Measurements from ENCODE around the gene NRM.
"Not testable (repeated sequence)": the region's sequence is repeated elsewhere in the genome, so short reads cannot be mapped to it uniquely, and the experiment has no call there.

NRM gene

GRCh38 chr6:30681766-30682142, 9.0 kb downstream of the NRM start:
- H3K4me1 ChIP-seq (ENCODE audit: control insufficient read depth, insufficient read depth, low read length) = peaks cover 47% of the 10 kb centered on the region
- no peak overlapping the region for H3K4me3 ChIP-seq (ENCODE audit: insufficient read depth, low read depth, low read length)
- peaks cover 3% of the 10 kb centered on the region for H3K36me3 ChIP-seq (ENCODE audit: control insufficient read depth, insufficient read depth, low read length)
- WGBS, 2 experiments = 81 to 88% methylated on average over 4 of the region's 4 CpGs
- H3K27ac ChIP-seq (ENCODE audit: insufficient read depth, low read depth, low read length, poor library complexity, severe bottlenecking) = no peak overlapping the region
- H3K27me3 ChIP-seq (ENCODE audit: control insufficient read depth, insufficient read depth, low read length, poor library complexity, severe bottlenecking) = no peaks in the 10 kb centered on the region
- no peaks in the 10 kb centered on the region for H3K9me3 ChIP-seq (ENCODE audit: control insufficient read depth, low read length)

DNA sequence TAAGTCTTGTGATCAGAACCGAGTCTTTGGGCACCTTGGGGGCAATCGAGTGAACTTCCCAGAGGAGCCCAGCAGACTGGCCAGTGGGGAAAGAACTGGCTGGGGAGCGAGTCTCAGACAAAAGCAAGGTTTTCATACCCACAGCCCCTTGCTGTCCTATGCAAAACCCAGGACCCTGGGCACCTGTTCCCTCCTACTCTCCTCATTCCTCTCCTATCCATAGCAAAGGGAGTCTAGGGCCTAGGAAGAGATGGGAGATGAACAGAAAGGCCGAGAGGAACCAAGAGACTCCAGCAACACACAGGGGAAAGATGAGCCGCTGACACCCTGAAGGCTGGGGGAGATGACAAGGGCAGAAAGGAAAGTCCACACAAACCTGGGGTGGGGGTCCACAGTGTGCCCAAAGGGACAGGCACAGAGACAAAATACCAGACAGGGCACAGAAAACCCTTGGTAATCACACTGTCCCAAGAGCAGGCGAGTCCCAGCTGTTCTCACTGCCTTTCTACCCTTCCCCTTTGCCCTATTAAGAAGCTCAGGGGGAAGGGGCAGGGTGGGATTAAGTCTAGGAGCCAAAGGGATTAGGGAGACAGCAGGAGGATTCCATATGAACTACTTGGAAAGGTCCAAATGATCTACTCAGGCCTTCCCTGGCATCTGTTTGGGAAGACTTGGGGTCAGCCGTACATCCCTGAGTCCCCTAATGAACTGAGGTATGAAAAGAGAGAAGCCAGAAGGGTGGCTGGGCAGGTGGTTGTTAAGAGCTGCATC, 10.8 kb downstream of the NRM start:
- Histone ChIP-seq H3K4me3 (ENCODE audit: insufficient read depth, low read depth, low read length) (peak overlapping the region; percentile 9), H3K9me3 (ENCODE audit: control insufficient read depth, low read length) (no peaks in the 10 kb centered on the region), H3K36me3 (ENCODE audit: control insufficient read depth, insufficient read depth, low read length) (peaks cover 8% of the 10 kb centered on the region), H3K27me3 (ENCODE audit: control insufficient read depth, insufficient read depth, low read length, poor library complexity, severe bottlenecking) (no peaks in the 10 kb centered on the region), H3K27ac (ENCODE audit: insufficient read depth, low read depth, low read length, poor library complexity, severe bottlenecking) (peak overlapping the region; percentile 2), H3K4me1 (ENCODE audit: control insufficient read depth, insufficient read depth, low read length) (peaks cover 41% of the 10 kb centered on the region)
- 69 to 75% methylated on average over 7 of the region's 7 CpGs for WGBS, 2 experiments

DNA sequence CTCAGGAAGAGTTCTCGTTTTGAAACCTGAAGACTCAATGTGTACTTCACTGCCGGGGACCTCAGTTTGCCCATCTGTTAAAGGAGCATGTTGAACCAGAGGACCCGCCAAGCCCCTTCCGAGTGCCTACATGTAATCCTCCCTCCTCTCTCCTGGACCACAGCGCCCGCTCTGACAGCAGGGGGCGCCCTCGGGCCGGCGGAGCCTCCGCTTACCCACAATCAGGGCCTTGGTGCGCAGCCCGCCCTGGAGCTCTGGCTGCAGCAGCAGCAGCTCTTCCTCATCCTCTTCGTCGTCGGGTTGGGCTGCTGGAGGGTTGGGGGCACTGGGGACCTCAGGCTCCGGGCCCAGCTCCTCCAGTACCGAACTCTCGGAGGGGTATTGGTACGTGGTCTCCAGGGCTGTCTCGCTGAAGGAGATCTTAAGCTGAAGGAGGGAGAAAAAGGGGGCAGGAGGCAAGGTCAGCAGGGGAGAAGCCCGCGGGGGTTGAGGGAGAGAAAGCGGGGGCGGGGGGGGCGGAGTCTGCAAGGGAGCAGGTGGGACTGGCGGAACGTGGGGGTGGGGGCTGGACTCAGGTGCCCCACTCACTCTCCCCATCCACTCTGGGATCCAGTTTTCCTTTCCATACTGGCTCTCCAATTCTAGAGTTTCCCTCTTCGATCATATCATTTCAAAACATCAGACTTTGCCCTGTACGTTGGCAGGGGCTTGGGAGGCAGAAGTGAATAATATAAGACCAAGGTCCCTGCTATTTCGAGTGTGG, 11.6 kb downstream of the NRM start:
- peaks cover 8% of the 10 kb centered on the region for H3K36me3 ChIP-seq (ENCODE audit: control insufficient read depth, insufficient read depth, low read length)
- no peaks in the 10 kb centered on the region for H3K27me3 ChIP-seq (ENCODE audit: control insufficient read depth, insufficient read depth, low read length, poor library complexity, severe bottlenecking)
- no peak overlapping the region for H3K27ac ChIP-seq (ENCODE audit: insufficient read depth, low read depth, low read length, poor library complexity, severe bottlenecking)

DNA sequence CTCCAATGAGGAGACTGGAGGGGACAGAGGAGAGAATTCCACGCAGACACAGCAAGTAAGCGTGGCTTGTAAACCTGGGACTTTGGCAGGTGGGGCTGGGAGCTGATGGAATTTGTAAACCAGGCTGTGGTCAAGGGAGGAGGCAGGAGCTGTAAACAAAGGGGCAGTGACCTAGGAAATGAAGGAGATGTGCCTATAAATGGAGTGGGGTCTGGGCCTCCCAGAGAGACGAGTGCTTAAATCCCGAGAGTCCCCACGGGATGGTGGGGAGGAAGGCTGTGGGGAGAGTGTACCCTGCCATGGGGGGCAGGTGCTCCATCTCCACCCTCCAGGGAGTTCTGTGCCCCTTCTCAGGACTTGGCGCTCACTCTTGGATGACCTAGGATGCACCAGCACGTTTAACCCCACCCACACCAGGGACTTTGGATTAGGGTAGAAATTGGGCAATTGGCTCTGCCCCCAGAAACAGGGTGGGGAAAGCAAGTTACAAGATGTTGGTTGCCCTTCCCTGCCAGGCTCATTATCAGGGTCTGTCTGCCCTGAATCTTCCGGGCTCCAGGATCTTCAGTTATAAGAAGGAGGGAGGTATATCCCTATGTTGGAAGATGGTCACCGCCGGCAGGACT, 14.0 kb downstream of the NRM start:
- H3K9me3 ChIP-seq (ENCODE audit: control insufficient read depth, low read length) = no peaks in the 10 kb centered on the region
- H3K27ac ChIP-seq (ENCODE audit: insufficient read depth, low read depth, low read length, poor library complexity, severe bottlenecking) = no peak overlapping the region
- H3K4me1 ChIP-seq (ENCODE audit: control insufficient read depth, insufficient read depth, low read length) = peaks cover 16% of the 10 kb centered on the region
- WGBS, 2 experiments = 91 to 92% methylated on average over 8 to 10 of the region's 10 CpGs
- no peaks in the 10 kb centered on the region for H3K27me3 ChIP-seq (ENCODE audit: control insufficient read depth, insufficient read depth, low read length, poor library complexity, severe bottlenecking)
- H3K36me3 ChIP-seq (ENCODE audit: control insufficient read depth, insufficient read depth, low read length) = peaks cover 8% of the 10 kb centered on the region
- no peak overlapping the region for H3K4me3 ChIP-seq (ENCODE audit: insufficient read depth, low read depth, low read length)

More for the DNA sequence above, 11.6 kb downstream of the NRM start:
- Histone ChIP-seq H3K4me1 (ENCODE audit: control insufficient read depth, insufficient read depth, low read length) (peaks cover 34% of the 10 kb centered on the region), H3K4me3 (ENCODE audit: insufficient read depth, low read depth, low read length) (no peak overlapping the region), H3K9me3 (ENCODE audit: control insufficient read depth, low read length) (no peaks in the 10 kb centered on the region)
- WGBS, 2 experiments = 16 to 18% methylated on average over 31 of the region's 31 CpGs

DNA sequence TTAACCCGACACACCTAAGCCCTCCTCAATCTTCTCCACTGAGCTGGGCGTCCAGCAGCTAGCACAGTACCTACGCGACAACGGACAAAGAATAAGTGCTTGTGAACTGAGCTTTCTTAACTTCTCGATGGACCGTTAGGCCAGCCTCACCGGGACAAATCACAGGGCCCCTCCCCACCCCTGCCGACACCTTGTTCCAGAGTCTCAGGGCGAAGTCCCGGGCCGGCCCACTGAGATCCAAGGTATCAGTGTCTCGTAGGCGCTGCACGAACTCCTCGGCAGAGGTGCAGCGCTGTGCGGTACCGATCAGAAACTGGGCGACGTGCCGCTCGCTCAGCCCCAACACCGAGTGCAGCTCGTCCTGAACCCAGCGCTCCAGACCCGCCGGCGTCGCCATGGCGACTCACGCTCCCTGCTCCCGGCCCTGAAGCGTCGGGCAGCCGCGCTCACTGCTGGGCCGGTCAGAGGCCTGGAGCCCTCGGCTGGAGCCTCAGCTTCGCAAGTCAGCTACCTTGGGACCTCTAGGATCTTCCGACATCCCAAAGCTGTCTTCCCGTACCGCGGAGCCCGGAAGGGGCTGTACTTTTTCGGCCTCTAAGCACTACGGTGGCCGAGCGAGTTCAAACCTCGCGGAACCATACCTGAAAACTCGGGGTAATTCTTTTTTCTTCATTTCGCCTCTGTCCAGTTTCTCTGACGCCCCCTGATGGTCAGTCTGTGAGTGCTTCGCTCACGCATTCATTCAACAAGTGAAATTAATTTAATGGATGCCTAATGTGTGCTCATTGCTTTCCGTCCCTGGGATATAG, 18.1 kb downstream of the NRM start, which contains the start of gene DHX16:
TSS of gene DHX16 (minus strand) at position 562 of the 809 bp plus-strand sequence. CDS start at position 397, 165 bp downstream.
- 1% methylated on average over 57 of the region's 57 CpGs for WGBS, 2 experiments
- H3K4me1 ChIP-seq (ENCODE audit: control insufficient read depth, insufficient read depth, low read length) = peaks cover 7% of the 10 kb centered on the region
- H3K36me3 ChIP-seq (ENCODE audit: control insufficient read depth, insufficient read depth, low read length) = peaks cover 16% of the 10 kb centered on the region
- peak within 1 kb of the TSS; percentile 57 for H3K27ac ChIP-seq (ENCODE audit: insufficient read depth, low read depth, low read length, poor library complexity, severe bottlenecking)
- peak within 1 kb of the TSS; percentile 99 for H3K4me3 ChIP-seq (ENCODE audit: insufficient read depth, low read depth, low read length)
- no peaks in the 10 kb centered on the region for H3K9me3 ChIP-seq (ENCODE audit: control insufficient read depth, low read length)
- no peaks in the 10 kb centered on the region for H3K27me3 ChIP-seq (ENCODE audit: control insufficient read depth, insufficient read depth, low read length, poor library complexity, severe bottlenecking)

- H3K27me3 ChIP-seq (ENCODE audit: control insufficient read depth, insufficient read depth, low read length, poor library complexity, severe bottlenecking) = no peaks in the 10 kb centered on the region
- H3K4me1 ChIP-seq (ENCODE audit: control insufficient read depth, insufficient read depth, low read length) = peaks cover 7% of the 10 kb centered on the region
- H3K4me3 ChIP-seq (ENCODE audit: insufficient read depth, low read depth, low read length) = no peak overlapping the region
- peaks cover 9% of the 10 kb centered on the region for H3K36me3 ChIP-seq (ENCODE audit: control insufficient read depth, insufficient read depth, low read length)
- H3K9me3 ChIP-seq (ENCODE audit: control insufficient read depth, low read length) = no peaks in the 10 kb centered on the region
- 93 to 95% methylated on average over 27 of the region's 27 CpGs for WGBS, 2 experiments
- H3K27ac ChIP-seq (ENCODE audit: insufficient read depth, low read depth, low read length, poor library complexity, severe bottlenecking) = no peak overlapping the region
Observed at GRCh38 chr6:30670760-30671527, 19.8 kb downstream of the NRM start.

DNA sequence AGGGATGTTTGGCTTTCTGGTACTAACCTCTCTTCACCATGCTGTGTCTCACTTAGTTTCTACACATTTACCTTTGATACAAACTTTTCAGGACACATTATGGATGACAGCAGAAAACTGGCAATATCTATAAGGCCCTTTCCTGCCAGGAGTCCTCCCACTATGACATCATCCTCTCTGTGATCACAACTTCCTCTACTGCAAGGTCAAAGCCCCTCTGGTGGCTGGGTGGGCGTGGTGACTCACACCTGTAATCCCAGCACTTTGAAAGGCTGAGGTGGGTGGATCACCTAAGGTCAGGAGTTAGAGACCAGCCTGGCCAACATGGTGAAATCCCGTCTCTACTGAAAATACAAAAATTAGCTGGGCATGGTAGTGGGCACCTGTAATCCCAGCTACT, 24.5 kb downstream of the NRM start:
- H3K27me3 ChIP-seq (ENCODE audit: control insufficient read depth, insufficient read depth, low read length, poor library complexity, severe bottlenecking) = not testable (repeated sequence)
- 90 to 91% methylated on average over 2 of the region's 2 CpGs for WGBS, 2 experiments
- H3K36me3 ChIP-seq (ENCODE audit: control insufficient read depth, insufficient read depth, low read length) = peaks cover 21% of the 10 kb centered on the region

DNA sequence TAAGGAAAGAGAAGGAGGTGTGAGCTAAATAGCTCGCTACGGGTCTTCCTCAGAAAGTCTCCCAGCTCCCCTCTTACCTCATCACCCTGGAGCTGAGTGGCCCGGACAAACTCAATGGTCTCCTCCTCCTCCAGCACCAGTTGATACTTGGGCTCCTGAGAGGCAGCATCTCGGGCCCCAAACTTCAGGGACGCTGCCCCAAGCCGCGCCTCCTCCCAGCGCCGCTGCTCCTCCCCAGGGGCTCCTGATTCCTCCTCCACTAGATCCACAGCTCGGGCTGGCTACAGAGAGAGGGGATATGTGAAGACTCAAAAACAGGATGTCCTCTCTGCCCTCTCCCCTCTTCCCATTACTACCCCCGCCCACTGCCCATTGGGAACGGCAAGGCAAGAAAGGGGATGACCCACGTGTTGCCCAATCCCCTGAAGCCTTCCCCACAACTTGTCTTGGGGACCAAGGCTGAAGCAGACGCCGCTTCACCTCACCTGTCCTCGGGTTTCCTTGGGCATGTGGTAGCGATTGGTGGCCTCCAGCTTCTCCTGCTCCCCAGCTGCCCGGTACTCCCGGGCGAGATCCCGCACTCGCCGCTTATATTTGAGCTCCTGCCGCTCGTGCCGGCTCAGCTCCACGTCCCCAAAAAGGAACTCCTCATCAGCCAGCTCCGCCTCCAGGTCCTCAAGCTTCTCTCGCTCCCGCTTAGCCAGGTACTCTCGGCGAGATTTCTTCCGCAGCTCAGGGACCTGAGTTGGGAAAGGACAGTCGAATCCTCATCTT, 25.6 kb downstream of the NRM start:
- Histone ChIP-seq H3K9me3 (ENCODE audit: control insufficient read depth, low read length) (no peaks in the 10 kb centered on the region), H3K27ac (ENCODE audit: insufficient read depth, low read depth, low read length, poor library complexity, severe bottlenecking) (no peak overlapping the region), H3K27me3 (ENCODE audit: control insufficient read depth, insufficient read depth, low read length, poor library complexity, severe bottlenecking) (no peaks in the 10 kb centered on the region), H3K36me3 (ENCODE audit: control insufficient read depth, insufficient read depth, low read length) (peaks cover 20% of the 10 kb centered on the region), H3K4me1 (ENCODE audit: control insufficient read depth, insufficient read depth, low read length) (no peaks in the 10 kb centered on the region), H3K4me3 (ENCODE audit: insufficient read depth, low read depth, low read length) (no peak overlapping the region)
- 94% methylated on average over 34 of the region's 34 CpGs for WGBS, 2 experiments

More for the DNA sequence above, 24.5 kb downstream of the NRM start:
- not testable (repeated sequence) for H3K4me3 ChIP-seq (ENCODE audit: insufficient read depth, low read depth, low read length); H3K9me3 ChIP-seq (ENCODE audit: control insufficient read depth, low read length); H3K4me1 ChIP-seq (ENCODE audit: control insufficient read depth, insufficient read depth, low read length); H3K27ac ChIP-seq (ENCODE audit: insufficient read depth, low read depth, low read length, poor library complexity, severe bottlenecking)

DNA sequence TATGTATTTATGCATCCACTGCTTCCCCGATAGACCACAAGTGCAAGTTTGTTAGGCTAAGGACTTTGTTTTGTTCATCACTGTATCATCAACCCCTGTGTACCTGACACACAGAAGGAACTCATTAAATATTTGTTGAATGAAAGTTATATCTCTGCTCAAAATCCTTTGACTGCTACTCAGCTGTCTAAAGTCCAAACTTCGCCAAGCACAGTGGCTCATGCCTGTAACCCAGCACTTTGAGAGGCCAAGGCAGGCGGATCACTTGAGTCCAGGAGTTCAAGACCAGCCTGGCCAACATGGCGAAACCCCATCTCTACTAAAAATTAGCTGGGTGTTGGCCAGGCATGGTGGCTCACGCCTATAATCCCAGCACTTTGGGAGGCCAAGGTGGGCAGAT, 32.9 kb downstream of the NRM start:
- WGBS, 2 experiments = 94 to 97% methylated on average over 5 of the region's 5 CpGs
- not testable (repeated sequence) for H3K27me3 ChIP-seq (ENCODE audit: control insufficient read depth, insufficient read depth, low read length, poor library complexity, severe bottlenecking); H3K4me1 ChIP-seq (ENCODE audit: control insufficient read depth, insufficient read depth, low read length); H3K27ac ChIP-seq (ENCODE audit: insufficient read depth, low read depth, low read length, poor library complexity, severe bottlenecking); H3K4me3 ChIP-seq (ENCODE audit: insufficient read depth, low read depth, low read length); H3K9me3 ChIP-seq (ENCODE audit: control insufficient read depth, low read length)
- H3K36me3 ChIP-seq (ENCODE audit: control insufficient read depth, insufficient read depth, low read length) = peaks cover 42% of the 10 kb centered on the region

All from ectodermal cell (in vitro differentiated cells).